ENCODE data around the gene ZSCAN31. TPM values are rescaled to one million over a fixed set of nuclear protein-coding genes. Genes with fewer than 3 reads are reported as not detected.

The ZSCAN31 gene
- polyA plus RNA-seq, 3 donors, result 0.25 to 0.35 TPM; not detected in 1

- no peaks in the 10 kb centered on the region for H4K20me1 ChIP-seq (ENCODE audit: insufficient read depth, low read length)
- H3K79me2 ChIP-seq (ENCODE audit: insufficient read depth, low read length), result no peaks in the 10 kb centered on the region
- H3K9ac ChIP-seq (ENCODE audit: insufficient read depth, low read length, poor library complexity, severe bottlenecking), result no peak overlapping the region
- H3K4me3 Mint-ChIP-seq, result no peak overlapping the region
- H3K9me3 ChIP-seq (replicated peaks in 1 of 2; ENCODE audit: control insufficient read depth in 1 of 2, insufficient read depth in 1 of 2, low read length in 2 of 2), result no peaks in the 10 kb centered on the region
- intact Hi-C loops (cut with micrococcal nuclease), result no loop called here
- H3K4me3 ChIP-seq (replicated peaks in 1 of 3; ENCODE audit: low read depth in 2 of 3, low read length in 3 of 3), result no peak overlapping the region
- no peak overlapping the region for H2AFZ ChIP-seq (ENCODE audit: insufficient read depth, low read depth, low read length, poor library complexity, severe bottlenecking)
- H3K27ac Mint-ChIP-seq, result no peak overlapping the region
- DNase-seq, result no peak
- H3K27ac ChIP-seq (ENCODE audit: low read depth in 1 of 2, low read length in 2 of 2), result no peak overlapping the region
- no peak for TF ChIP-seq CTCF (IDR thresholded peaks at IDR 0.05)
- H3K4me1 Mint-ChIP-seq, result no peaks in the 10 kb centered on the region
- H3K36me3 ChIP-seq (replicated peaks in 1 of 2; ENCODE audit: control insufficient read depth in 1 of 2, insufficient read depth in 2 of 2, low read length in 2 of 2), result no peaks in the 10 kb centered on the region
- H3K4me2 ChIP-seq (replicated peaks; ENCODE audit: extremely low read depth, low read length, poor library complexity, severe bottlenecking), result no peak overlapping the region
- H3K27me3 ChIP-seq (ENCODE audit: control insufficient read depth in 2 of 2, insufficient read depth in 2 of 2, low read length in 2 of 2), result no peaks in the 10 kb centered on the region
- H3K4me1 ChIP-seq (ENCODE audit: control insufficient read depth in 1 of 2, insufficient read depth in 2 of 2, low read length in 2 of 2), result no peaks in the 10 kb centered on the region
- no peaks in the 10 kb centered on the region for H3K27me3 Mint-ChIP-seq (ENCODE audit: low read depth in 3 of 3)
- peaks cover 0 to 11% (median 4%) of the 10 kb centered on the region in 7 donors for H3K9me3 Mint-ChIP-seq
- no peaks in the 10 kb centered on the region for H3K36me3 Mint-ChIP-seq
- 100% methylated on average over 1 of the region's 3 CpGs for WGBS (ENCODE audit: insufficient coverage)
These were observed 32.4 kb downstream of the ZSCAN31 start for GRCh38 chr6:28303570-28303969.

- Histone ChIP-seq H3K79me2 (ENCODE audit: insufficient read depth, low read length) (no peaks in the 10 kb centered on the region), H3K9ac (ENCODE audit: insufficient read depth, low read length, poor library complexity, severe bottlenecking) (no peak overlapping the region), H3K4me2 (replicated peaks; ENCODE audit: extremely low read depth, low read length, poor library complexity, severe bottlenecking) (no peak overlapping the region), H3K27ac (ENCODE audit: low read depth in 1 of 2, low read length in 2 of 2) (no peak overlapping the region), H4K20me1 (ENCODE audit: insufficient read depth, low read length) (no peaks in the 10 kb centered on the region), H3K9me3 (replicated peaks in 1 of 2; ENCODE audit: control insufficient read depth in 1 of 2, insufficient read depth in 1 of 2, low read length in 2 of 2) (no peaks in the 10 kb centered on the region), H3K4me1 (ENCODE audit: control insufficient read depth in 1 of 2, insufficient read depth in 2 of 2, low read length in 2 of 2) (no peaks in the 10 kb centered on the region), H3K36me3 (replicated peaks in 1 of 2; ENCODE audit: control insufficient read depth in 1 of 2, insufficient read depth in 2 of 2, low read length in 2 of 2) (no peaks in the 10 kb centered on the region), H3K27me3 (ENCODE audit: control insufficient read depth in 2 of 2, insufficient read depth in 2 of 2, low read length in 2 of 2) (no peaks in the 10 kb centered on the region), H2AFZ (ENCODE audit: insufficient read depth, low read depth, low read length, poor library complexity, severe bottlenecking) (no peak overlapping the region), H3K4me3 (replicated peaks in 1 of 3; ENCODE audit: low read depth in 2 of 3, low read length in 3 of 3) (no peak overlapping the region)
- TF ChIP-seq CTCF (IDR thresholded peaks at IDR 0.05), result no peak
- 91% methylated on average over 5 of the region's 7 CpGs for WGBS (ENCODE audit: insufficient coverage)
- H3K27ac Mint-ChIP-seq, result peak overlapping the region in 1 of 7 donors; percentile 47
- no peak overlapping the region for H3K4me3 Mint-ChIP-seq
- H3K36me3 Mint-ChIP-seq, result peaks cover 2 to 3% of the 10 kb centered on the region in 2 donors
- intact Hi-C loops (cut with micrococcal nuclease), result no loop called here
- no peaks in the 10 kb centered on the region for H3K9me3 Mint-ChIP-seq
- H3K27me3 Mint-ChIP-seq (ENCODE audit: low read depth in 3 of 3), result peaks cover 0 to 2% (median 0%) of the 10 kb centered on the region in 3 donors
- DNase-seq, result no peak
- H3K4me1 Mint-ChIP-seq, result no peaks in the 10 kb centered on the region
These were observed 39.4 kb downstream of the ZSCAN31 start for GRCh38 chr6:28296520-28297060.
